K562 (cell line): ENCODE results near the gene TNIP1. TPM values are rescaled to one million over a fixed set of nuclear protein-coding genes. Genes with fewer than 3 reads are reported as not detected.
A peak's percentile ranks its signal among the peaks of the same experiment; 100 is the strongest.

ENCODE experiments used
- BRCA1 ChIP-seq, 2 experiments: fragments of 450-650 bp in 1 of 2; sonication (generic) in 1 of 2; formaldehyde crosslinking in 1 of 2; IDR thresholded peaks; 2 replicates each; pipeline versions ENCODE4 v1.5.0 to v1.6.1; 2017 to 2020; ENCODE audit warnings: mild to moderate bottlenecking in 1 of 2, missing genetic modification reagents in 1 of 2
- CBX2 ChIP-seq: fragments of 200-600 bp; sonication (generic); IDR thresholded peaks from one replicate; pipeline ENCODE4 v1.6.1; 2012; ENCODE audit warnings: mild to moderate bottlenecking, low read length, inconsistent platforms; ENCODE audit not compliant: insufficient read depth, poor library complexity, severe bottlenecking
- ELK3 ChIP-seq: fragments of 450-650 bp; formaldehyde crosslinking; IDR thresholded peaks from 2 replicates; pipeline ENCODE4 v1.4.0; 2020; ENCODE audit warnings: mild to moderate bottlenecking
- ETV6 ChIP-seq, 3 experiments: fragments of 150-350 bp in 1 of 3; sonication (generic) in 1 of 3; formaldehyde crosslinking in 1 of 3; IDR thresholded peaks; 2 replicates each; pipeline versions ENCODE4 v1.6.1 to v1.8.0; 2014 to 2022; ENCODE audit warnings: borderline replicate concordance in 2 of 3, low read depth in 2 of 3, antibody characterized with exemption in 1 of 3, low read length in 1 of 3, mild to moderate bottlenecking in 1 of 3, missing genetic modification reagents in 1 of 3
- HEY1 ChIP-seq: fragments of 250-450 bp; sonication (Bioruptor Pico); IDR thresholded peaks from 2 replicates; pipeline ENCODE4 v1.5.0; 2020; ENCODE audit warnings: mild to moderate bottlenecking, moderate library complexity, borderline replicate concordance
- ILK ChIP-seq: fragments of 450-650 bp; IDR thresholded peaks from 2 replicates; pipeline ENCODE4 v1.6.1; 2016; ENCODE audit warnings: missing genetic modification characterization, low read depth, mild to moderate bottlenecking, missing compliant biosample characterization, moderate library complexity, borderline replicate concordance
- KLF13 ChIP-seq: fragments of 450-650 bp; IDR thresholded peaks from 2 replicates; pipeline ENCODE4 v1.6.1; 2016; ENCODE audit warnings: missing genetic modification characterization, low read depth, mild to moderate bottlenecking, missing compliant biosample characterization, moderate library complexity, borderline replicate concordance
- NCOA6 ChIP-seq: fragments of 450-650 bp; IDR thresholded peaks from 2 replicates; pipeline ENCODE4 v1.6.1; 2017; ENCODE audit warnings: mild to moderate bottlenecking
- NEUROD1 ChIP-seq: fragments of 150-350 bp; IDR thresholded peaks from 2 replicates; pipeline ENCODE4 v1.6.1; 2014; ENCODE audit warnings: borderline replicate concordance, low read length, low read depth; ENCODE audit not compliant: partially characterized antibody
- NFXL1 ChIP-seq: fragments of 450-650 bp; formaldehyde crosslinking; IDR thresholded peaks from 2 replicates; pipeline ENCODE4 v1.4.0; 2021; ENCODE audit warnings: mild to moderate bottlenecking
- POLR2A ChIP-seq: fragments of 450-650 bp; conservative IDR thresholded peaks from 2 replicates; pipeline ENCODE4 v1.6.1; 2016
- RERE ChIP-seq: sonication (generic); formaldehyde crosslinking; IDR thresholded peaks from 2 replicates; pipeline ENCODE4 v1.8.0; 2023; ENCODE audit warnings: missing genetic modification reagents, mild to moderate bottlenecking, borderline replicate concordance
- SPI1 ChIP-seq: IDR thresholded peaks from 2 replicates; pipeline ENCODE4 v1.6.1; 2011; ENCODE audit warnings: low read depth, low read length, control low read depth, borderline replicate concordance
- TEAD2 ChIP-seq: fragments of 450-650 bp; IDR thresholded peaks from 2 replicates; pipeline ENCODE4 v1.6.1; 2016; ENCODE audit warnings: missing genetic modification characterization, control low read depth, missing compliant biosample characterization
- THRB ChIP-seq: fragments of 450-650 bp; formaldehyde crosslinking; conservative IDR thresholded peaks from 2 replicates; pipeline ENCODE4 v1.4.0; 2022; ENCODE audit warnings: mild to moderate bottlenecking, missing genetic modification characterization
- U2AF1 ChIP-seq: fragments of 200-400 bp; formaldehyde crosslinking; optimal IDR thresholded peaks from 2 replicates; pipeline ENCODE3; 2017; ENCODE audit warnings: mild to moderate bottlenecking, low read depth, low read length, moderate library complexity
- ZNF121 ChIP-seq: sonication (generic); formaldehyde crosslinking; conservative IDR thresholded peaks from 2 replicates; pipeline ENCODE4 v1.8.0; 2022; ENCODE audit warnings: missing genetic modification reagents
- ZNF134 ChIP-seq: fragments of 250-450 bp; sonication (Bioruptor Pico); conservative IDR thresholded peaks from 2 replicates; pipeline ENCODE4 v1.4.0; 2020
- ZNF311 ChIP-seq: fragments of 250-450 bp; sonication (Bioruptor Pico); IDR thresholded peaks from 2 replicates; pipeline ENCODE4 v1.4.0; 2020; ENCODE audit warnings: mild to moderate bottlenecking, moderate library complexity
- ZNF444 ChIP-seq: fragments of 250-450 bp; sonication (Bioruptor Pico); IDR thresholded peaks from 2 replicates; pipeline ENCODE4 v1.4.0; 2020; ENCODE audit warnings: mild to moderate bottlenecking, moderate library complexity
- polyA plus RNA-seq, 8 experiments: library from polyadenylated mRNA; depleted of rRNA in 4 of 8; stranded (reverse) in 5 of 8; unstranded in 3 of 8; fragments of >200 nt; fragmentation: Nextera tagmentation in 2 of 8; fragmentation: Illumina TruSeq in 1 of 8; extraction: Ambion mirVana in 2 of 8; extraction: Trizol in 1 of 8; gene quantifications; 2 replicates each; pipeline versions ENCODE4 v1.2.1 to v1.2.3, GENCODE V29; 2011 to 2014; ENCODE audit warnings: inconsistent platforms in 1 of 8, missing spikeins in 1 of 8
- total RNA-seq, 7 experiments: library from RNA; depleted of rRNA in 6 of 7; stranded (reverse); fragments of >200 nt in 6 of 7; fragmentation: Illumina TruSeq in 2 of 7; extraction: Trizol in 2 of 7; gene quantifications; 2 replicates each; pipeline versions ENCODE4 v1.2.1 to v1.2.3, GENCODE V29; 2011 to 2021; ENCODE audit warnings: low replicate concordance in 1 of 7

TNIP1 gene
- total and polyA plus RNA-seq, 9 of the 15 experiments (the other 6 are each of a cell fraction or from before 2014, with no cell fraction given): 0.46 to 41.0 (median 24.6) TPM

- TF ChIP-seq RERE (CRISPR knock-in tag) (no peak), ETV6 (IDR thresholded peaks at IDR 0.05; ENCODE audit: borderline replicate concordance in 1 of 2, low read depth in 2 of 2, low read length in 1 of 2) (no peak), ETV6 (CRISPR knock-in tag; IDR thresholded peaks at IDR 0.05; ENCODE audit: borderline replicate concordance) (no peak), ZNF121 (CRISPR knock-in tag) (no peak), NEUROD1 (no peak), ILK (tag) (no peak), NCOA6 (peak; percentile 42; the same call in 1 of the 2 replicates), NFXL1 (CRISPR knock-in tag) (0 out of 2 replicates have a peak, but pooled peaks have one; percentile 23), POLR2A (no peak), U2AF1 (no peak), THRB (CRISPR knock-in tag) (no peak), ZNF134 (CRISPR knock-in tag) (no peak), TEAD2 (tag) (no peak), ELK3 (CRISPR knock-in tag) (no peak), HEY1 (CRISPR knock-in tag) (no peak), CBX2 (no peak), BRCA1 (IDR thresholded peaks at IDR 0.05) (no peak), BRCA1 (CRISPR knock-in tag; IDR thresholded peaks at IDR 0.05) (no peak), SPI1 (no peak), ZNF444 (no peak), KLF13 (no peak), ZNF311 (CRISPR knock-in tag) (no peak)
Measured at GRCh38 chr5:151015974-151016587, 64.8 kb downstream of the TNIP1 start (continued).
